Smooth muscle cell of the pulmonary artery (primary cell): ENCODE measurements around the gene PHETA1. TPM values are rescaled to one million over a fixed set of nuclear protein-coding genes. Genes with fewer than 3 reads are reported as not detected.

ENCODE experiments used
- total RNA-seq: library from RNA; depleted of rRNA; stranded (reverse); fragments of >200 nt; gene quantifications from 2 replicates; pipeline ENCODE4 v1.2.3, GENCODE V29; 2014

Gene PHETA1, protein sequence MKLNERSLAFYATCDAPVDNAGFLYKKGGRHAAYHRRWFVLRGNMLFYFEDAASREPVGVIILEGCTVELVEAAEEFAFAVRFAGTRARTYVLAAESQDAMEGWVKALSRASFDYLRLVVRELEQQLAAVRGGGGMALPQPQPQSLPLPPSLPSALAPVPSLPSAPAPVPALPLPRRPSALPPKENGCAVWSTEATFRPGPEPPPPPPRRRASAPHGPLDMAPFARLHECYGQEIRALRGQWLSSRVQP
- total RNA-seq, result 6.1 and 7.0 TPM in 2 replicates

DNA sequence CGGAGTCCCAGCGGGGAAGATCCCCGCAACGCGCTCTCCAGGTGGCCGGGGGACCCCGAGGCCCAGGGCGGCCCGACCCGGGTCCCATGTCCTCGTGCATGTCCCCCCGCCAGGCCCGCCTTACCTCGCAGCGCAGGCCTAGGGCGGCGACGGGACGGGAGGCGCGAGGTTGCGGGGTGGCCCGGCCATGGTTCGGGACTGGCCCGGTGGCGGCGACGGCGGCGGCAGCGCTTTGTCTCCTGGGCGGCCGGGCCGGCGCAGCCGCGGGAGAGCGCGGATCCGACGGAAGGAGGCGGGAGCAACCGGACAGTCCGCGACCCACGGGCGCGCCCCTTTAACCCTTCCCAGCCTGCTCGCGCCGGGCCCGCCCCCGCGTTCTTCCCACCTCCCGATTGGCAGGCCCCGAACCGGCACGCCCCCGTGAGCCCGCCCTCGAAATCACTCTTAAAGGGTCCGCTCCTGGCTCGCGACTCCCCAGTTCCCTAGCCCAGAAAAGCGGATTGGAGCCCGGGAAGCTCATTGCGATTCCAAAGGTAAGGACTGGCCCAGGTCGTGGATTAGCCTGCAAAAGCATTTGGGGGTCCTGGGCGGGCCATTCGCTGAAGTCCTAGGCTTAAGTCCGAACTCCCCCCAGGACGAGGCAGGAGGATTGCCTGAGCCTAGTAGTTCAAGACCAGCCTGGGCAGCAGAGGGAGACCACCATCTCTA lies at the start of gene PHETA1:
Gene PHETA1, minus strand, starts transcription at position 308 of the 708 bp plus-strand sequence. CDS start 5,668 bp downstream, outside the sequence.

DNA sequence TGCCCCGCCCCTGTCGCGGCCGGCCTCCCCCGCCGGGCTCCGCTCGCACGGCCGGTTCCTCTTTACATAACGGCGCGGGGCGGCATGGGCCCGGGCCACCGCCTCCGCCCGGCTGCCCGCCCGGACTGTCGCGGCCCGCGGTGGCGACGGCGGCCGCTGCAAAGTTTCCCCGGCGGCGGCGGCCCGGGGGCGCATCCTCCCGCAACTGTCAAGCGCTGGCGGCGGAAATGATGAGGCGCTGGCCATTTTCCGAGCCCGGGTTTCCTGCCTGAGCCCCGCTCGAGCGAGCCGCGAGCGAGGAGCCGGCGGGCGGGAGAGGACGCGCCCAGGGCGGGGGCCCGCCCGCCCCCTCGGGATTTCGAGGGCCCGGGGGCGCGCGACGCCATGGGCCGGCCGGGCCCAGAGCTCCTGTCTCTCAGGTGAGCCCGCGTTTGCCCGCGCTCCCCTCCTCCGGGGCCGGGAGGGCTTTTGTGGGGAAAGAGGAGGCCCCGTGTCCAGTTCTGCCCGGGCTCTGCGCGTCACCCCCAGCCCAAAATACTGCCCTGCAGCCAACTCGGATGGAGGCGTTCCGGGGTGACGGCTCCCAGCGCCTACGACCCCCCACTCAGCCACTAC lies 37.1 kb upstream of the PHETA1 start, which contains the start of gene SH2B3:
Gene SH2B3, plus strand, starts transcription at position 65 of the 615 bp plus-strand sequence. CDS start 12,223 bp downstream, outside the sequence.

Other genes with a start within 250 kb of the PHETA1 start
- gene SH2B3, start 36.8 kb upstream of the PHETA1 start, total RNA-seq, result 23.0 and 38.2 TPM in 2 replicates
- gene ATXN2, start 230.2 kb upstream of the PHETA1 start, total RNA-seq, result 26.3 and 27.1 TPM in 2 replicates